ENCODE measurements around the gene ERBIN. TPM values are rescaled to one million over a fixed set of nuclear protein-coding genes. Genes with fewer than 3 reads are reported as not detected.

The ERBIN gene
- total and polyA plus RNA-seq, 2 of the 8 experiments (the other 6 are each of a cell fraction or from before 2014, with no cell fraction given), result 7.7 to 33.2 TPM

GRCh38 chr5:65892801-65893200, 33.6 kb upstream of the ERBIN start:
- no peak overlapping the region for H3K23ac ChIP-seq (ENCODE audit: insufficient read length)
- H4K5ac ChIP-seq (ENCODE audit: insufficient read length, low read depth, low read length), result no peak overlapping the region
- no peaks in the 10 kb centered on the region for H3K79me1 ChIP-seq (ENCODE audit: low read depth, low read length)
- TF ChIP-seq SIX5 (IDR thresholded peaks at IDR 0.05; ENCODE audit: low read depth, low read length), result no peak
- TF ChIP-seq FOSL1 (IDR thresholded peaks at IDR 0.05; ENCODE audit: insufficient read depth, low read depth, low read length), result no peak
- no peak for TF ChIP-seq SRF (IDR thresholded peaks at IDR 0.05; ENCODE audit: low read depth, low read length)
- no peak for TF ChIP-seq RFX5 (IDR thresholded peaks at IDR 0.05; ENCODE audit: borderline replicate concordance, low read depth, low read length)
- TF ChIP-seq CHD2 (IDR thresholded peaks at IDR 0.05; ENCODE audit: low read length), result no peak
- no peak for TF ChIP-seq PHF8 (conservative IDR thresholded peaks at IDR 0.05; ENCODE audit: low read depth, low read length)
- TF ChIP-seq BACH1 (IDR thresholded peaks at IDR 0.05; ENCODE audit: low read length), result no peak
- TF ChIP-seq RNF2 (IDR thresholded peaks at IDR 0.05; ENCODE audit: borderline replicate concordance, low read depth, low read length, missing control alignments, poor library complexity, severe bottlenecking), result no peak
- no peak for TF ChIP-seq EZH2 (IDR thresholded peaks at IDR 0.05; ENCODE audit: low read depth, low read length, severe bottlenecking)
- no peak for TF ChIP-seq SUZ12 (IDR thresholded peaks at IDR 0.05; ENCODE audit: low read length)
- TF ChIP-seq EP300 (IDR thresholded peaks at IDR 0.05; ENCODE audit: borderline replicate concordance in 1 of 2, low read depth in 2 of 2, low read length in 2 of 2), result no peak
- TF ChIP-seq RAD21 (IDR thresholded peaks at IDR 0.05 in 1 of 2, conservative IDR thresholded peaks at IDR 0.05 in 1 of 2; ENCODE audit: low read depth in 2 of 2, low read length in 2 of 2), result no peak
- H3K27me3 ChIP-seq (replicated peaks in 1 of 4; ENCODE audit: control insufficient read depth in 3 of 4, extremely low read depth in 1 of 4, insufficient read depth in 3 of 4, low read length in 3 of 4), result no peaks in the 10 kb centered on the region
- no peak overlapping the region for H2BK5ac ChIP-seq (ENCODE audit: low read depth, low read length)
- POLR2A ChIA-PET (ENCODE audit: partially characterized antibody), result no interaction called here
- no peak overlapping the region for H2BK12ac ChIP-seq (ENCODE audit: low read depth, low read length)
- no peak overlapping the region for H3K9ac ChIP-seq (replicated peaks in 1 of 4; ENCODE audit: extremely low read depth in 1 of 4, low read depth in 3 of 4, low read length in 3 of 4)
- no peaks in the 10 kb centered on the region for H3K23me2 ChIP-seq (ENCODE audit: low read depth, low read length)
- no peak overlapping the region for H4K91ac ChIP-seq (replicated peaks; ENCODE audit: insufficient read length, low read length)
- no peak overlapping the region for H2AFZ ChIP-seq (ENCODE audit: low read length)
- no peak overlapping the region for H2BK15ac ChIP-seq (ENCODE audit: low read length)
- H3K79me2 ChIP-seq (ENCODE audit: control insufficient read depth in 1 of 2, insufficient read depth in 2 of 2, low read length in 2 of 2), result no peaks in the 10 kb centered on the region
- H3K4me3 ChIP-seq (ENCODE audit: extremely low read depth in 1 of 4, insufficient read depth in 2 of 4, low read depth in 3 of 4, low read length in 4 of 4), result no peak overlapping the region
- H3K56ac ChIP-seq (replicated peaks; ENCODE audit: insufficient read length, low read depth, low read length), result no peak overlapping the region
- no peaks in the 10 kb centered on the region for H4K20me1 ChIP-seq (replicated peaks in 1 of 2; ENCODE audit: control insufficient read depth in 1 of 2, insufficient read depth in 2 of 2, low read length in 2 of 2)
- no peak overlapping the region for H3K14ac ChIP-seq (ENCODE audit: insufficient read length)
- FAIRE-seq (no peak), DNase-seq (ENCODE audit: low read depth in 1 of 2, low spot score in 2 of 2) (no peak)
- no peak overlapping the region for H3K4ac ChIP-seq (replicated peaks; ENCODE audit: insufficient read length, low read depth, low read length)
- no peak overlapping the region for H4K8ac ChIP-seq (ENCODE audit: extremely low read depth, insufficient read depth, low read length)
- no peak overlapping the region for H2AK5ac ChIP-seq (ENCODE audit: low read depth, low read length)
- no peaks in the 10 kb centered on the region for H3K4me1 ChIP-seq (replicated peaks in 1 of 4; ENCODE audit: control insufficient read depth in 3 of 4, insufficient read depth in 4 of 4, low read length in 3 of 4)
- no peaks in the 10 kb centered on the region for H3K36me3 ChIP-seq (ENCODE audit: control insufficient read depth in 2 of 4, insufficient read depth in 4 of 4, low read length in 3 of 4)
- H3K4me2 ChIP-seq (ENCODE audit: insufficient read depth in 1 of 2, low read depth in 2 of 2, low read length in 2 of 2), result no peak overlapping the region
- H2BK120ac ChIP-seq (replicated peaks; ENCODE audit: low read depth, low read length), result no peak overlapping the region
- no peak overlapping the region for H2BK20ac ChIP-seq (ENCODE audit: low read length)
- no peaks in the 10 kb centered on the region for H3K9me3 ChIP-seq (ENCODE audit: insufficient read depth in 2 of 2, low read depth in 1 of 2, low read length in 1 of 2)
- 100% methylated on average over 1 of the region's 1 CpG; no CpG with 5 or more reads in 1 of the 2 experiments for WGBS, 2 experiments (ENCODE audit: extremely low coverage in 1 of 2, insufficient coverage in 1 of 2, insufficient read length in 1 of 2, insufficient replicate concordance in 2 of 2, low coverage in 1 of 2, low lambda C conversion rate in 2 of 2, missing lambda C conversion rate in 1 of 2)
- H3K27ac ChIP-seq (ENCODE audit: low read depth, low read length), result no peak overlapping the region
- no peak overlapping the region for H3K18ac ChIP-seq (ENCODE audit: extremely low read depth, low read length)
- CTCF ChIA-PET (ENCODE audit: partially characterized antibody), result no interaction called here
